Lung microvascular endothelial cell (primary cell): ENCODE results near the gene REXO4. TPM values are rescaled to one million over a fixed set of nuclear protein-coding genes. Genes with fewer than 3 reads are reported as not detected.

Experiments
- DNase-seq, 2 donors: peaks; one replicate each; pipeline versions ENCODE4 v3.0.0 to v3.0.0-alpha.2; 2010; ENCODE audit warnings: low read depth in 2 of 2
- total RNA-seq: library from RNA; depleted of rRNA; stranded (reverse); fragments of >200 nt; gene quantifications from 2 replicates; pipeline ENCODE4 v1.2.1, GENCODE V29; 2014

REXO4 gene, protein sequence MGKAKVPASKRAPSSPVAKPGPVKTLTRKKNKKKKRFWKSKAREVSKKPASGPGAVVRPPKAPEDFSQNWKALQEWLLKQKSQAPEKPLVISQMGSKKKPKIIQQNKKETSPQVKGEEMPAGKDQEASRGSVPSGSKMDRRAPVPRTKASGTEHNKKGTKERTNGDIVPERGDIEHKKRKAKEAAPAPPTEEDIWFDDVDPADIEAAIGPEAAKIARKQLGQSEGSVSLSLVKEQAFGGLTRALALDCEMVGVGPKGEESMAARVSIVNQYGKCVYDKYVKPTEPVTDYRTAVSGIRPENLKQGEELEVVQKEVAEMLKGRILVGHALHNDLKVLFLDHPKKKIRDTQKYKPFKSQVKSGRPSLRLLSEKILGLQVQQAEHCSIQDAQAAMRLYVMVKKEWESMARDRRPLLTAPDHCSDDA
- 11.6 and 14.9 TPM in 2 replicates for total RNA-seq

DNA sequence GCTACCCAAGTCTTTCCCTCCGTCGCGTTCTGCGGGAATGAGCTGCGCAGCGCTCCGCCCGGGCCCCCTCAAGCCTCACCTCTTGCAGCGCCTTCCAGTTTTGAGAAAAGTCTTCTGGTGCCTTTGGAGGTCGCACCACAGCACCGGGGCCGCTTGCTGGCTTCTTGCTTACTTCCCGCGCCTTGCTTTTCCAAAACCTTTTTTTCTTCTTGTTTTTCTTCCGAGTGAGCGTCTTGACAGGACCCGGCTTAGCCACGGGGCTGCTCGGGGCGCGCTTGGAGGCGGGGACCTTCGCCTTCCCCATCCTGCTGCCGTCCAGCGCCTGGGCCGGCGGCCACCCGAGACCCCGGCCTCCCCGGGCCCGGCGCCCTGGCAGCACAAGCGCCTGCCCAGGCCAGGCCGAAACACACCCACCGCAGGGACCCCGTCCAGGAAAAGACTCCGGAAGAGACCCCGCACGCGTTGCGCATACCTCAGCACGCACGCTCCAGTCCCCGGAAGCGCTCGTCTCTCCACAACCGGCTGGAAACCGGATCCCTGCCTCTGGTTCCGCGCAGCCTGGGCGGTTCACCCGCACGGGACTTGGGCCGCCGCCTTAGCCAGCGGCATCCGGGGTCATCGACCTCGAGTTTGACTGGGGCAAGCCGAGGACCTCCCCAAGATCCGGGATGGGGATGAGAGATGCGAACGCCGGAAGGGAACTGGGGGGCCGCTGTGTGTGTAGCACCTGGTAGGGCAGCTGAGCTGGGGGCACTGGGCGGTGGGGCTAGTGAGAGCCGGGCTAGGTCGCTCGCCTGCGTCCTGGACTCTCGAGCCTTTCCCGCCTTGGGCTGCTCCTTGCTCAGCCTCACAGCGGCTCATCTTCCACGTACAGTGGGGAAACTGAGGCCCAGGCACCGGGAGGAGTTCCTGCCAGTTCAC, at the start of gene REXO4:
Gene REXO4, minus strand, starts transcription at position 470 of the 921 bp plus-strand sequence. Its CDS starts 166 bp downstream, at position 304.
- DNase-seq = peak; percentile 83 to 84

DNA sequence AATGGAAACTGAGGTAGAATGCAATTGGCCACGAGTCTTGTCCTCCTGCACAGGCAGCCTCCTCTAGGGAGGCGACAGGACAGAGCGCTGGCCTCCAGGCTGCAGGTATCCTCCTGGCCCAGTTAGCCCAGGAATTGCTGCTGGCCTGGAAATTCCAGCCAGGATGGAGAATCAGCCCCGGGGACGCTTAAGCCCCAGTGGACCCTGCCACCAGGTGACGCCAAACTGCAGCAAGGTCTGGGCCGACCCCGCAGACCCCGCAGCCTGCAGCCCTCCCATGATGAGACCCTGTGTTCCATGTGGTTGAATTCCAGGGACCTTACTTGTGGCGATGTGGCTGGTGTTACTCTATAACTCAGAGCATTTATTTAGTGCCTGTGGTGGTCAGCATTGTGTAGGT, 49.3 kb upstream of the REXO4 start:
- no peak for DNase-seq

DNA sequence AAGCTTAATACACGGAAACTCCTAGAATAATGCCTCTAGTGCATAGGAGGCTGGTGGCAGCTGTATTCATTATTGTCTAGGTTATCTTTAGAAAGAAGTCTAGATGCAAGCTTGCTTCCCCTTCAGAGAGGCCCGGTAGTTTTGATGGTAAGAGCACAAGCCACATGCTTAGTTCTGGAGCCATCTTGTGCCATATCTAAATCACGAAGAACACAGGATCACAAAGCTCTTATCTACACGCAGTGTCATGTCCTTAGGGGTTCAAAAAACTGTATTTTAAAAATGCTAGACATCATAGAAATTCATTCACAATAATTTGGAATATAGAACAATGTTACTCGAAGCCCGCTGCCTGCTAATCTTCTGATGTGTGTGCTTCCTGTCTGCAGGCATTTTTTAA, 48.2 kb upstream of the REXO4 start:
- no peak for DNase-seq

DNA sequence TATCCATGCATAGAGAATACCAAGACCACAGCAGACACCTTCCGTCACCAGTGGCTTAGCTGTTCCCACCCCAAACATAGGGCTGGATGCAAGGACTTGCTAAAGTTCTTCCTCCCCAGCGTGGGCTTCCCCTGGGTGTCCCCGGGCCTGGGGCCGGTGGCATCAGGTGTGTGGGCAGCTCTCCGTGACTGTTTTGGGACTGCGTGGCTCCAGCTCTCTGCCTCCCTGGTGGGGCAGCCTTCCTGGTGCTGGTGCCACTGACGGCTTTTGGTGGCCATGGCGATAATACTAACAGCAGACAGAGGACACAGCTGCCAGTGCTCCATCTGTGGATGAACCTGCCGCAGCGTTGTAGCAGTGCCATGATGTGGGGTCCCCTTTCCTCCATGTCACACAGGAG, 46.8 kb upstream of the REXO4 start:
- DNase-seq = no peak

DNA sequence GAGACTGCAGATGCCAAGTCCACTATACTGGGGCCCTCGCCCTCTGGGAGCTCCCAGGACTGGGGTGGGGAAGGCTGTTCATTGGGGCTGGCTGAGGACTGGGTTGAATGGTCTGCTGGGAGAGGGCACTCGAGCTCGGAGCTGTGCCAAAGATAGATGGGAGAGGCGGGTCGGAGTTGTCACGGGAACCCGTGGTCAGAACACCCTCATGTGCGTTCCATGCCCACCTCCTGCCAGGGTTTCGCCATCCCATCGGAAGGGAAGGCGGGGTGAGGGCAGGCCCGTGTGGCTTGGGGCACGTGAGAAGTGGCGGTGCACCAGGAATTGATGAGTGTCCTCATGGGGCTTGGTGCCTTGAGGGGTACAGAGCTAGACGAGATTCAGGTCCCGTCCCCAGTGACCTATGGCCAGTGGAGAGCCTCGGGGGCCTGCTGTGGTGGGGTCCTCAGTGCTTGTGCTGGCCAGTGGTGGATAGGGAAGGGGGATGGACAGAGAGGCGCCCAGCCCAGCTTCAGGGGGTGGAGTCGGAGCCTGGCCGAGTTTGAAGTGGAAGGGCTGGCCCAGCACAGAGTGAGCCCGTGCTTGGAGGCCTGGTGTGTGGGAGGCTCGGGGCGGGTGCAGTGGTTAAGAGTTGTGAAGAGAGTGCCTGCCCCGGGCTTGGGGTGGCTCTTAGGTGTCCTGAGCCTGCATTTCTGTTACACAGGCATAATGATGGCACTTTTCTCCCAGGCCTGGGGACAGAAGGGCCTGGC, 46.2 kb upstream of the REXO4 start:
- DNase-seq = no peak

DNA sequence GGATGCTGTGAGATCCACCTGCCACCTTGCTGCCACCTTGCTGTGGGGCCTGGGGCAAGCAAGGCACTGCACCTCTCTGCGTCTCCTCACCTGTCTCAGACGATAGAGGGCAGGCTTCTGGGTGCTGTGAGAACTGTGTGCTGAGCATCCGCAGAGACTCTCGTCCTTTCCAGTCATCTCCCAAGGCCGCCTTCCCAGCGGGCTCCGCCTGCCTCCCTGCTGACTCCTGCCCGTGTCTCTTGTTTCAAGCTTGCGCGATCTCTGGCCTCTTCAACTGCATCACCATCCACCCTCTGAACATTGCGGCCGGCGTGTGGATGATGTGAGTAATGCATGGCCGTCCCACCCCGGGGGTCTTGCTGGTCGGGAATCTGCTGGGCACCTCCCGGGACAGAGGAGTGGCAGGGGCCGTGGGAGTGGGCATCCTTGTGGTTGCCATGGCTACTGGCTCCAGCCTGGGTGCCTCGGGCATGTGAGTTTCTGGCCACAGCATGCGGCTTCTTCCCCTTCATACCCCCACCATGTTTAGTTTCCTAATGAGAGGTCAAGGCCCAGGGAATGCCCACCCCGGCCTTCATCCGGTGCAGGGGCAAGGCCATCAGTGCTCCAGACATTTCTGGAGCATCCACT, 45.5 kb upstream of the REXO4 start:
- no peak for DNase-seq

DNA sequence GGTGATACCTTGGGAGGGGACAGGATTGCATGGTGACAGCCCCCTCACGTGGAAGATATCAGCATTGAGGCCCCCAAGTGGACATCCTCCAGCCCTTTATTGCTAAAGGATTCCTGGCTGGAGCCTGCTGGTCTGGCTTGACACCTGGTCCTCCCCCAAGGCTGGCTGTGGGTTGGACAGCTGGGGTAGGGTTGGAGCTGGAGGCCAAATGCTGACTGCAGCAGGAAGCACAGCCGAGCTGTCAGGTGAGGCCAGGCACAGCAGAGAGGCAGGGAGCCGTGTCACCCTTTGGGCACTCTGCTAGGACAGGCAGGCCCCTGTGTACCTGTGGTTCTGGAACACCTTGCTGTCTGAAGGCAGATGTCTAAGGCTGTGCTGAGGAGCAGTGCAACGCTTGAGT, 44.2 kb upstream of the REXO4 start:
- no peak for DNase-seq

DNA sequence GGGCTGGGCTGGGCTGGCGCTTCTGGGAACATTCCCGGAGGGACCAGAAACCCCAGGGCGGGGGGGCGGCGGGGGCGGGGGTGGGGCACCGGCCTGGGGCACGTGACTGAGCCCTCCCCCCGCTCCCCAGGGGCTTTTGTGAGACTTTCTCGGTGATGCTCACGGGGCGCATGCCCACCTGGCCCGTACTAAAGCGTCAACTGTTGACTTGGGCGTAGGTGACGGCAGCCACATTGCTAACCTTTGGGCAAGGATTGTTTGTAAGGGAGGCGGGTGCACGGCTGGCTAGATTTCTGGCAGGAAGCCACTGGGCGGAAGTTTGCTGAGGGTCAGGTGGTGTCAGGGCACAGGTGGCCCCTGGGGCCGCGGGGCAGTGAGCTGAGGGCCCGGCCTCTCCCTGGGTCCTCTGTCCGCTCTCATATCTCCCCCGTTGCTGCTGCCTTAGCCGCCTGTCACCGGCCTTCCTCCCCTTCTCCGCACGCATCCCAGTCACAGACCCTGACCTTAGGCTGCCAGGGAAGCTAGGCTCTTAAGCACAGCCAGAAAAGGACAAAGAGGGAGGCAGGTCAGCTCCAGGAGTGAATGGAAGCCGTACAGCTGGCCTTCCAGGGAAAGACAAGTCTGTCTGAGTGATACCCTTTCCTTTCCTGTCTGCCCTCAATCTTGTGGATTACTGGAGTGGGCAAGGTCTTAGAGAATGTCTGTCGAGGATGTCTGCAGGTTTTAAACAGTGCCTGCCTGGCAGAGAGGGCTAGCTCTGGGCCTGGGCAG, 42.8 kb upstream of the REXO4 start:
- peak; percentile 22 to 40 for DNase-seq

DNA sequence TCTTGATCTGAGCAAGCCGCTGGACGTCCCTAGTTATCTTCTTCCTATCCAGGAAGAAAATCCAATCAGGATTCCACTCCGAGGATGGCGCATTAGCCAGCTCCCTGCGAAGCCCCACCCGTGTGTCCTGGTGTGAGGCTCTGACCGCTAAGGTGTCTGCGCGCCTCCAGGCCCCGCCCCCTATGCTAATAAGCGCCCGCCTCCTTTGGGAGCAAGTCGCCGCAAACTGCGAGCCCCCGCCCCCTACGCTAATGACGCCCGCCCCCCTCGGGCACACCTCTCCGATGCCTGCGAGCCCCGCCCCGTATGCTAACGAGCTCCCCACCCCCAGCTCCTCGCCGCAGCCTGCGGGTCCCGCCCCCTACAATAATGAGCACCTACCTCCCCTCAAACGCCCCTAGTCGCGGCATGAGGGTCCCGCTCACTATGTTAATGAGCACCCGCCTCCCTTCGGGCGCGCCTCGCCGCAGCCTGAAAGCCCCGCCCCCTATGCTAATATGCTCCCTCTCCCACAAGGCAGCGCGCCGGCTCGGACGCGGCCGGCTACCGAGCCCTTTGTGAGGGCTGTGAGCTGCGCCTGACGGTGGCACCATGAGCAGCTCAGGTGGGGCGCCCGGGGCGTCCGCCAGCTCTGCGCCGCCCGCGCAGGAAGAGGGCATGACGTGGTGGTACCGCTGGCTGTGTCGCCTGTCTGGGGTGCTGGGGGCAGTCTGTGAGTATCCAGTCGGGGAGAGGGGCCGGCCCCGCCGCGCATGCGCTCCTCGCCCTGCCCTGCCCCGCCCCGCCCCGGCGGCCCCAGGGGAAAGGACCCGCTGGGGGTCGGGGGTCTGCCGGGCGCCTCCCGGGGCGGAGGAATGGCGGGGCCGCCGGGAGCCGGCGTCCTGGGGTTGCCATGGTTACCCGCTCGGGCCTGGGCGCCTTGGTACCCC, 41.9 kb upstream of the REXO4 start, which contains the start of gene CACFD1:
Gene CACFD1, plus strand, starts transcription at position 503 of the 929 bp plus-strand sequence. Its CDS starts 89 bp downstream, at position 592.
- peak; percentile 93 to 95 for DNase-seq

DNA sequence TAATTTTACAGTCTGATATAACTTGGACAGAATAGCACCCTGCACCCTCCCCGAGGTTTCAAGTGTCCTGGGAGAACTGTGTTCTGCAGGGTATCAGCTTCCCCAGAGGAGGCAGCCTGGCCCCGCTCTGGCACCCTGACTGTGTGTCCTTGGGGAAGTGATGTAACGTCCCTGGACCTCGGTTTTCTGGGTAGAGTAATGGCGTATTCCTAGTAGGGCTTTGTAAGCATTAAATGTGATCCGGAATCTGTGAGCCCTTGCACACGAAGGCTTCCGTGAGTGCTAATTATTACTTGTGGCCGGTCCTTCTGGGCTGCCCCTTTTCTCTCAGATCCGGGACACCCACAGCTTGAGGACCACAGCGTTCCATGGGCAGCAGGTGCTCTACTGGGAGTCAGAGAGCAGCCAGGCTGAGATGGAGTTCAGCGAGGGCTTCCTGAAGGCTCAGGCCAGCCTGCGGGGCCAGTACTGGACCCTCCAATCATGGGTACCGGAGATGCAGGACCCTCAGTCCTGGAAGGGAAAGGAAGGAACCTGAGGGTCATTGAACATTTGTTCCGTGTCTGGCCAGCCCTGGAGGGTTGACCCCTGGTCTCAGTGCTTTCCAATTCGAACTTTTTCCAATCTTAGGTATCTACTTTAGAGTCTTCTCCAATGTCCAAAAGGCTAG, 41.0 kb upstream of the REXO4 start:
- DNase-seq = no peak

DNA sequence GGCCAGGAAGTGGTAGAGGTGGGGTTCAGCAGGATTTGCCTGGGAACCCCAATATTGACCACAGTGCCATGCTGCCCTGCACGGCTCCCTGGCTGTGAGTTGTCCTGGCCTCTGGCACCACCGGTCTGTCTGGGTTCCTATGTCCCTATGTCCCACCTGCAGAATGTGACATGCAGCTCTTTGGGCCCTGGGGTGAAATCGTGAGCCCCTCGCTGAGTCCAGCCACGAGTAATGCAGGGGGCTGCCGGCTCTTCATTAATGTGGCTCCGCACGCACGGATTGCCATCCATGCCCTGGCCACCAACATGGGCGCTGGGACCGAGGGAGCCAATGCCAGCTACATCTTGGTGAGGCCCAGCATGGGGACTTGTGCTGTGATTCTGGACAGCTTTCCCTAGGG, 39.9 kb upstream of the REXO4 start:
- DNase-seq = no peak

DNA sequence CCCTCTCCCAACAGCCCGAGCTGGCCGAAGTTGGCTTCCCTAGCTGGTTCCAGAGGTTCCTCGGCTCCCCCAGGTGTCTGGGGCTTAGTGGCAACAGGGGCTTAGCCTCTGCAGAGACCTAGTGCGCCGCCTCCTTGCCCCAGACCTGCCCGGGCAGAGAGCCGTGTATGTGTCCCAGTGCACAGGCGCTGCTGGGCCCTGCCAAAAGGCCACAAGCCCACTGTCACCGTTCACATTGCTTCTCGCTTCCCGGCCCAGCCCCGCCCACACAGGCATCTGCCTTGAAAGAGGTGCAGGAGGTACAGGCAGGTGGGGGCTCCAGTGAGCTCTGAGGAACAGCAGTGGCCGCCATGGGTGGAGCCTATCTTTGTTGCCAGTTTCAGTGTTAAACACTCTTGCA, 39.4 kb upstream of the REXO4 start:
- DNase-seq = no peak

DNA sequence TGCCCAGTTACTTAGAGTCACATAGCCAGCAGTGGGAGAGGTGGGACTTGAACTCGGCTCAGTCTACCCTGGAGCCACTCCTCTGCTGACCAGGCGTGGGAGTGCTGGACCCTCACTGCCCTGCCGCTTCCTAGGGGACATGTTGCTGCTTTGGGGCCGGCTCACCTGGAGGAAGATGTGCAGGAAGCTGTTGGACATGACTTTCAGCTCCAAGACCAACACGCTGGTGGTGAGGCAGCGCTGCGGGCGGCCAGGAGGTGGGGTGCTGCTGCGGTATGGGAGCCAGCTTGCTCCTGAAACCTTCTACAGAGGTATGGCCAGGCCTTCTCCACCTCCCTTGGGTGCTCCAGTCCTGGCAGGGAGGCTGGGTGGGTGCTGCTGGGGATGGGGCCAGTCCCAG, 38.6 kb upstream of the REXO4 start:
- no peak for DNase-seq

DNA sequence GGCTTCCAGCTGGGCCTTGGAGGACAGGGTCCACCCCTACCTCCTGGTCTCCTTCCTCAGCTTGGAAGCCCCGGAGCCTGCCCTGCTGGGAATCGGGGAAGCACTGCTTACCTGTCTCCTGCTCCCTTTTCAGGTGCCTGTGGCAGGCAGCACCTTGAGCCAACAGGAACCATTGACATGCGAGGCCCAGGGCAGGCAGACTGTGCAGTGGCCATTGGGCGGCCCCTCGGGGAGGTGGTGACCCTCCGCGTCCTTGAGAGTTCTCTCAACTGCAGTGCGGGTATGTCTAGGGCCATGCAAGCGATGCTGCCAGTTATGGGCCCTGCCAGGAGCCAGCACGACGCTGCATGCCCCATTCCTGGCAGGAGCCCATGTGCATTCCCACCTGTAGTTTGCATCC, 38.1 kb upstream of the REXO4 start:
- DNase-seq = no peak

DNA sequence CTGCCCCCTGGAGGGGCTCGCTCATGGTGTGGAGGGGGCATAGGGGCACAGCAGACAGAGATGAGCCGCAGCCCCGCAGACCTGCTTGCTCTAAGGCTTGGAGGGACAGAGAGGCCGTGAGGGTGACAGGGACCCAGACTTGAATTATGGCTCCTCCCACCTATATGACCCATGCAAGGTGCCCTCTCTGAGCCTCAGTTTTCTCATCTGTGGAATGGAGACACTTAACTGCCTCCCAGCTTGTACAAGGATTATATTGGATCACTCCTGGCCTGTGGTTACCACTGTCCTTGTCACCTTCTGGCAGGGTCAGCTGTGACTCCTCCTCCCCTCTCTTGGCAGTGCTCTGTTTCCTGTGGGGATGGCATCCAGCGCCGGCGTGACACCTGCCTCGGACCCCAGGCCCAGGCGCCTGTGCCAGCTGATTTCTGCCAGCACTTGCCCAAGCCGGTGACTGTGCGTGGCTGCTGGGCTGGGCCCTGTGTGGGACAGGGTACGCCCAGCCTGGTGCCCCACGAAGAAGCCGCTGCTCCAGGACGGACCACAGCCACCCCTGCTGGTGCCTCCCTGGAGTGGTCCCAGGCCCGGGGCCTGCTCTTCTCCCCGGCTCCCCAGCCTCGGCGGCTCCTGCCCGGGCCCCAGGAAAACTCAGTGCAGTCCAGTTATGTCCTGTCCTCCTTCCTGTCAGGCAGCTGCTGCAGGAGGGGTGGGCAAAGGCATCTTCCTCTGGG, 37.3 kb upstream of the REXO4 start:
- DNase-seq = no peak

DNA sequence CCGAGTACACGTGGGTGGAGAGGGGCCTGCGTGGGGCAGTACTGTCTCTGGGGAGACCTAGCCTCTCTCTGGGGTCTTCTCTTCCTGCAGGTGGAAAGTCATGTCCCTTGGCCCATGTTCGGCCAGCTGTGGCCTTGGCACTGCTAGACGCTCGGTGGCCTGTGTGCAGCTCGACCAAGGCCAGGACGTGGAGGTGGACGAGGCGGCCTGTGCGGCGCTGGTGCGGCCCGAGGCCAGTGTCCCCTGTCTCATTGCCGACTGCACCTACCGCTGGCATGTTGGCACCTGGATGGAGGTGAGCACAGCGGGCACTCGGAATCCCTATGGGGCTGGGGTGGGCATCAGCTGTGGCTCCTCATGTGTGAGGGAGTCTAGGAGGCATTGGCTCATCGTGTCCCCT, 36.5 kb upstream of the REXO4 start:
- DNase-seq = no peak

DNA sequence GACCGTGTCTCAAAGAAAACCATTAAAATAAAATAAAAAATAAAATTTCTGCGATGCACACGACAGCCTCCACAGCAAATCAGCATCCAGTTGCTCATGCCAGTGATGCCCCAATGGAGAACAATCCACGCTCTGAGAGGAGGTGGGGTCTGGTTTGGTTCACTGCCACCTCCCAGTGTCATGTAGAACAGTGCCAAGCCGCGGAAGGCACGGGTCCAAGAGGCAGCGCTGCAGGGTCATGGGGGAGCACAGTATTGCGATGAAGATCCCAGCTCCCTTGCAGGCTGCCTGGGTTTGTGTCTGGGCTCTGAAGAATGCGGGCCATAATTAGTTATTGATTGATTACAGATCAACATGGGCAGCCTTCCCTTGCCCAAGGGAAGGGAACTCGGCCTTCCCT, 35.8 kb upstream of the REXO4 start:
- no peak for DNase-seq

DNA sequence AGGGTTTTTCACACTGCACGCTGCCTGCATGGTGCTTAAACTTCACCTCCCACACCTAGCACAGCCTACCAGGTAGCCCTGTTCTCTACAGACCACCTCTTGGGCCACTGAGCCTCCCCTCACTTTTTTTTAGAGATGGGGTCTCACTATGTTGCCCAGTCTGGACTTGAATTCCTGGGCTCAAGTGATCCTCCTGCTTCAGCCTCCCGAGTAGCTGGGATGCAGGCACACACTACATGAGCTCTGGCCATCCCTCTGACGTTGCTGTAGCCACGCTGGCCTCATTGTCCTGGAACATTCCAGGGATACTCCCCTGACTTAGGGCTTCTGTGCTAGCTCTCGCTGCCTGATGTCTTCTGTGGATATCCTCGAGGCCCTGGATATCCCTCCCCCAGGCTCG, 34.8 kb upstream of the REXO4 start:
- DNase-seq = no peak
